Stimulated activated CD8-positive, alpha-beta memory T cell treated with anti-CD3 and anti-CD28 coated beads, Interleukin-12 subunit alpha, Interleukin-12 subunit beta, amount 100 ng/mL, for 4 hours (primary cell): ENCODE data around the gene GRAMD1C.

Experiments used
- DNase-seq: peaks from one replicate; pipeline ENCODE4 v3.0.0-alpha.2; 2020; ENCODE audit warnings: low read depth

The GRAMD1C gene

DNA sequence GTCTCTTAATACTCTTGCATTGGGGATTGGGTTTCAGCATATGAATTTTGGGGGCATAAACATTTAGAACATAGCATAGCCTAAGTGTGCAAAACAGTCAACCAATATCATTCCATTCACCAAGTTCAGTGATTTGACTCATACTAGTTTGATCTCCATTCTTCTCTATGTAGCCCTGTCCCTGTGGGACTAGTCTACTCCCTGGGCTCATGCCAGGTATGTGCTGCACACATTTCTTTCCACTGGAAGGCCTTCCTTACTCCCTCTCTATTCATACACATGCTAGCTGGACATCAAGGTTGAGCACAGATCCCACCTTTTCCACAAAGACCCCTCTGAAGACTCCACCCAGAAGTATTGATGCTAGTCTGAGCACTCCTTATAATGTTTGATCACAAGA lies 114.3 kb downstream of the GRAMD1C start:
- no peak for DNase-seq

DNA sequence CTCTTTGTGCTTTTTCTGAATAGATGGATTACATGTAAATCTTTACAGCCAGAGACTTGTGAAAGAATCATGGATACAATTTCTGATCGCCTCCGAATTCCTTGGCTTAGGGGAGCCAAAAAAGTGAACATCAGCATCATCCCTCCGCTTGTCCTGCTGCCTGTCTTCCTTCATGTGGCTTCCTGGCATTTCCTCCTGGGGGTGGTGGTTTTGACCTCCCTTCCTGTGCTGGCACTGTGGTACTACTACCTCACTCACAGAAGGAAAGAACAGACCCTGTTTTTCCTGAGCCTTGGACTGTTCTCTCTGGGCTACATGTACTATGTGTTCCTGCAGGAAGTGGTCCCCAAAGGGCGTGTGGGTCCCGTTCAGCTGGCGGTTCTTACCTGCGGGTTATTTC lies 115.1 kb downstream of the GRAMD1C start:
- DNase-seq: no peak

DNA sequence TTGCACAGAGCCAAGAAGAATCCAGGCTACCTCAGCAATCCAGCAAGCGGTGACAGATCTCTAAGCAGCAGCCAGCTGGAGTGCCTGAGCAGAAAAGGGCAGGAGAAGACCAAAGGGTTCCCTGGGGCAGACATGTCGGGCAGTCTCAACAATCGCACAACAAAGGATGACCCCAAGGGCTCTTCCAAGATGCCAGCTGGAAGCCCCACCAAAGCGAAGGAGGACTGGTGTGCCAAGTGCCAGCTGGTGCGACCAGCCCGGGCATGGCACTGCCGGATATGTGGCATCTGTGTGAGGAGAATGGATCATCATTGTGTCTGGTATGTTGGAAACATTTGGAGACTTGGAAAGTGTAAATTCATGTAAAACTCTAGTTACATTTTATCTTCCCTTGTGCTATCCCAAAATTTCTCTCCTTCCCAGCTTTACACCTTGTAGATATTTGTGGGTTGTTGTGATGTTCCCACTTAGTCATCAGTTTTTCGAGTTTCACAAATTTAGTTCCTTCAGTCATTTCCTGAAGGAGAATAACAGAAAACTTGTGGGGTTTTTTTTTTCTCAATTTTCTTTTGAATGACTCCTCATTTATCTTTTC lies 115.6 kb downstream of the GRAMD1C start:
- DNase-seq: no peak

DNA sequence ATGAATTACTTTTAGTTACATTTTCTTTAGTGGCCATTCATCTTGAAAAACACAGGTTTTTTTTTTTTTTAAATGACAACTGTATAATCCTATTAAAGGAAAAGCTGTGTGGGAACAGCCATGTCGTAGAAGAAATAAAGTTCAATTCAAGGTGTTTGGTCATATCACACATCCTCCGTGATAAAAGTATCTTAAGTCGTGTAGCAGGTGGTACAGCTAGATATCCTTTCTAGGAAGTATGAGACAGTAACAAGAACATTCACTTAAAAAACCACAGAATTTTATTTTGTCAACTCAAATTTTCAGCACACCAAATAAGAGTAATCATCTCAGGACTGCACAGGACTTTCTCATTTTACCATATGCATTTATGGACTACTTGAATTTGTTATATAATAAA lies 125.3 kb downstream of the GRAMD1C start:
- no peak for DNase-seq

DNA sequence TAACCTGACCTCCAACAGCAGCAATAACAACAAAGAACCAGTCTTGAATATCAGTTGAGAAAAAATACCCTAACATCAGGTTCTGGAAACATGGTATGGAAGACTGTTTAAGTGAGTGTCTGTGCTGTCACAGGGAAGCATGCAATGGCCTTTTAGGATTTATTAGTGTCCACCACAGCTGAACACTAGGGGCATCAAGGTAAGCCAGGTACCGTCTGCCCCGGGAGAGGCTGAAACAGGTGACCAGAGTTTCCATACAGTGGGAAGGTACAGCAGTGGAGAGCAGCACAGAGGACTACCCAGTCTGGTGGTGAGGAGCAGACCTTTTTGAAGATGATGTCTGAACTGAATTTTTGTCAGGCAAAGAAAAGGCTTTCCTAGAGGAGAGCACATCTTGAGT lies 127.6 kb downstream of the GRAMD1C start:
- DNase-seq: no peak

DNA sequence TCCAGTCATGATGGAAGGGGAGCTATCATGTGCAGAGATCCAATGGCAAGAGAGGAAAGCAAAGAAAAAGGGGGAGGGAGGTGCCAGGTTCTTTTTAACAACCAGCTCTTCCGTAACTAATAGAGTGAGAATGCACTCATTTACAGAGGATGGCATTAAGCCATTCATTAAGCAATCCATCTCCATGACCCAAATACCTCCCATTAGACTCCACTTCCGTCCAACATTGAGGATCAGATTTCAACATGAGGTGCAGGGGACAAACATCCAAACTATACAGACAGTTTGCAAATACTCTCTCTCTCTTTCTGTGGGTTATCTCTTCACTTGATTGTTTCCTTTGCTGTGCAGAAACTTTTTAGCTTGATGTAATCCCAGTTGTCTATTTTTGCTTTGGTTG lies 130.4 kb downstream of the GRAMD1C start:
- no peak for DNase-seq

DNA sequence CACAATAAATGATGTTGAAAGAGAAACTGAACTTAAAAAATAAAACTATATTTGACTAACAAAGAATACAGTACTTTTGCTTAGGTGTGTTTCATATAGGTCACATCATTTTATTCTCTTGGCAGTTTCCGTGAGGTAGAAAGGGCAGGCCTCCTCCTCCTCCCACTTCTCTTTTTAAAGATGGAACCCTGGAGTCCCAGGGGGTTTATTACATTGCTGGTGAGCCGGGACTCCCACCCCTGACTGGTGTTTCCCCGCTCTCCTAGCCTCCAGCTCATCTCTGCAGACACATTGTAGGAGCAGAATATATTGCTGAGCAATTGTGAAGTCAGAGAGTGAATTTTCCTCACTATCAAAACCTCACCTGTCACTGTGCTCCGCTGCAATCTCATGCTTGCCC lies 139.2 kb downstream of the GRAMD1C start:
- no peak for DNase-seq

DNA sequence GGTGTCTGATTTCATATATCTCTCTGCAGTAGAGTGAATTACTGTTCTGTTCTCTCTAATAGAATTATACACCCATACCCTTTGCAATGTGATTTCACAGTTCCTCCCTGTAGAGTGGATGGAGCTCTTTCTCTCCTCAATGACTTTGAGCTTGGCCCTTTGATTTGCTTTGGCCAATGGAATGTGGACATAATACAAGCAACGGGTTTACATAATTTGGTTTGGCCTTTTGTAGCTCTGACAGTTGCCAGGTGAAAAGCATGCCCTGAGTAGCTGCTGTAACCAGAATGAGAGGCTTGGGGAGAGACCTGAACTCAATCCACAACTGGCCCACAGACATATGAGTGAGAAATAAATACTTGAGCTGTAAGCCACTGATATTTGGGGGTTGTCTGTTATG lies 141.3 kb downstream of the GRAMD1C start:
- no peak for DNase-seq

DNA sequence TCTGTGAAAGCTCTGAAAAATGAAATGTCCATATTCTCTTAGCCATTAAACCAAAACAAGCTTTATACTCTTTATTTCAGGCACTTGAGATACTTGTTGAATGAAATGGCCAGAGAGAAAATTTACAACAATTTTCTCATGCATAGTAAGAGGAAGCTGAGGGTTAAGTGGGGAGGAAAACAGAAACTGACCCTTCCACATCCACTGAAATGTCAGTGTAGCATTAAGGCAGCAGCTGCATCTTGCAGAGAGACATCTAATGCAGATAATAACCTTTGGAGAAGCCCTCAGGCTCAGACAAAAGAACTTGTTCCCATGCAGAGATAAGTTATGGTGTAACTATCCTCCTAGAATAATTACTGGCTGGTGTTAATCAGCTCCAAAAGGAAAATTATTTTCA lies 143.2 kb downstream of the GRAMD1C start:
- DNase-seq: no peak

DNA sequence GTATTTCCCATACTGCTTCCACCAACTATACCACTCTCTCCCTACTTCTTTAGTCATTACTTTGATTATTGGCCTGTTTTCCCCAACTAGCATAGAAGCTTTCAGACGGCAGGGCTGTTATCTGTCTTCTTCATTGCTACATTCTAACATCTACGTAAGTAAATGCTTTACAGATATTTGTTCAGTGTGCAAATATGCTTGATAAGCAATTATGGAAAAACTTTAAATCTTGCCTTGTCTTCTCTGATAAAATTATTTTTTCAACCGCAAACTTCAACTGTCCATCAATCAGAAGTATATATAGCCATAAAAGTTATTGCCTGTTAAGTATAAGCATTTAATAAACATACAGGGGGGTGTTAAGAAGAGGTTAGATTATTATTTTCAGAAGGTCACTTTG lies 145.0 kb downstream of the GRAMD1C start:
- DNase-seq: no peak

DNA sequence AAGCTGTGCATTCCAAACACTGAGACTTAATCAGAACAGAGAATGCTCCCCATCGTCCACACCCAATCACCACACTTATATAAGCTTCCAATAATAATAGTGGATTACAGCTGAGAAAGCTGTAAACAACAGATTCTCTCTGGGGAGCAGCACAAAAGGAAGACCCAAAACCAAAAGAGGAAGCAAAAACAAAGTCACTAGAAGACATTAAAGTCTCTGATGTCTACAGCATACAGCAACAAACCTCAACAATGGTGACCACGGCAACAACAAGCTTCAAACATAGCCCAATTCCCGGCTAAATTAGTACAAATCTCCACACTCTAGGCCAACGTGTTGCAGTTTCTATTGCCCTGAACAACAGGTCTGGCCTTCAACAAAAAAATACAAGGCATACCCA lies 147.0 kb downstream of the GRAMD1C start:
- no peak for DNase-seq
